SK-N-SH treated with all-trans-retinoic acid at 6 μM for 48 hours (cell line): ENCODE results near the gene BANP.

Experiments
- GLIS3 ChIP-seq: fragments of 250-450 bp; sonication (Bioruptor Pico); IDR thresholded peaks from 2 replicates; pipeline ENCODE4 v1.5.0; 2020; ENCODE audit warnings: mild to moderate bottlenecking, moderate library complexity
- ISL1 ChIP-seq: fragments of 250-450 bp; sonication (Bioruptor Pico); IDR thresholded peaks from 2 replicates; pipeline ENCODE4 v2.1.2; 2022; ENCODE audit warnings: mild to moderate bottlenecking, moderate library complexity
- OSR1 ChIP-seq: fragments of 250-450 bp; sonication (Bioruptor Pico); IDR thresholded peaks from 2 replicates; pipeline ENCODE4 v1.8.0; 2022; ENCODE audit warnings: moderate library complexity, mild to moderate bottlenecking, inconsistent platforms
- ZFP30 ChIP-seq: fragments of 450-650 bp; formaldehyde crosslinking; IDR thresholded peaks from 2 replicates; pipeline ENCODE4 v1.5.0; 2022; ENCODE audit warnings: mild to moderate bottlenecking, moderate library complexity
- ZNF565 ChIP-seq: fragments of 450-650 bp; formaldehyde crosslinking; conservative IDR thresholded peaks from 2 replicates; pipeline ENCODE4 v1.5.0; 2020; ENCODE audit warnings: low read depth, mild to moderate bottlenecking, moderate library complexity
- TF ChIP-seq, protein P1 (sequence below): fragments of 250-450 bp; sonication (Bioruptor Pico); IDR thresholded peaks from 2 replicates; pipeline ENCODE4 v1.8.0; 2021; ENCODE audit warnings: low read depth, mild to moderate bottlenecking, moderate library complexity, borderline replicate concordance
- TF ChIP-seq, protein P2 (sequence below): fragments of 250-450 bp; sonication (Bioruptor Pico); IDR thresholded peaks from 2 replicates; pipeline ENCODE4 v1.8.0; 2020; ENCODE audit warnings: mild to moderate bottlenecking, moderate library complexity, borderline replicate concordance

DNA sequence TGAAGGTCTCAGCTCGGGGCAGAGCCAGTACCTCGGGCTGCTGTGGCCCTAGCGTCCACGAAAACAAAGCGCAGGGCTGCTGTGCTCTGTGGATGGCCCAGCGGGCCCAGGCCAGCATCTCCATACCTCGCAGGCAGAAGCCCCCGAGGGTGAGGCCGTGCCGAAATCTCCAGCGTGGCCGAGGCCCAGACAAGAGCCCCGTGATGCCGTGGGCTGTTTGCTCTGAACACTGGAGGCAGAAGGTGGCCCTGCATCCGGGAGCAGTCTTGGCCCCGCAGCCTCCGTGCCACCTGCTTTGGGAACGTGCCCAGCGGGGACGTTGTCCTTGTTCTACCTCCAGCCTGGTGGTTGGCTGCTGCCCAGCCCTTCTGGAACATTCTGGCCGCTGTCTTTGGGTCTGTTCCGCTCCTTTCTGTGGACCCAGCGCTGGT lies 121.4 kb downstream of the BANP start:
- TF ChIP-seq ZNF565 (CRISPR knock-in tag) (no peak), ISL1 (CRISPR knock-in tag) (no peak), OSR1 (CRISPR knock-in tag) (no peak), ZFP30 (CRISPR knock-in tag) (no peak), GLIS3 (CRISPR knock-in tag) (no peak)
- TF ChIP-seq, protein P1, sequence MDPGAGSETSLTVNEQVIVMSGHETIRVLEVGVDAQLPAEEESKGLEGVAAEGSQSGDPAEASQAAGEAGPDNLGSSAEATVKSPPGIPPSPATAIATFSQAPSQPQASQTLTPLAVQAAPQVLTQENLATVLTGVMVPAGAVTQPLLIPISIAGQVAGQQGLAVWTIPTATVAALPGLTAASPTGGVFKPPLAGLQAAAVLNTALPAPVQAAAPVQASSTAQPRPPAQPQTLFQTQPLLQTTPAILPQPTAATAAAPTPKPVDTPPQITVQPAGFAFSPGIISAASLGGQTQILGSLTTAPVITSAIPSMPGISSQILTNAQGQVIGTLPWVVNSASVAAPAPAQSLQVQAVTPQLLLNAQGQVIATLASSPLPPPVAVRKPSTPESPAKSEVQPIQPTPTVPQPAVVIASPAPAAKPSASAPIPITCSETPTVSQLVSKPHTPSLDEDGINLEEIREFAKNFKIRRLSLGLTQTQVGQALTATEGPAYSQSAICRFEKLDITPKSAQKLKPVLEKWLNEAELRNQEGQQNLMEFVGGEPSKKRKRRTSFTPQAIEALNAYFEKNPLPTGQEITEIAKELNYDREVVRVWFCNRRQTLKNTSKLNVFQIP (CRISPR knock-in tag) = no peak
- TF ChIP-seq, protein P2, sequence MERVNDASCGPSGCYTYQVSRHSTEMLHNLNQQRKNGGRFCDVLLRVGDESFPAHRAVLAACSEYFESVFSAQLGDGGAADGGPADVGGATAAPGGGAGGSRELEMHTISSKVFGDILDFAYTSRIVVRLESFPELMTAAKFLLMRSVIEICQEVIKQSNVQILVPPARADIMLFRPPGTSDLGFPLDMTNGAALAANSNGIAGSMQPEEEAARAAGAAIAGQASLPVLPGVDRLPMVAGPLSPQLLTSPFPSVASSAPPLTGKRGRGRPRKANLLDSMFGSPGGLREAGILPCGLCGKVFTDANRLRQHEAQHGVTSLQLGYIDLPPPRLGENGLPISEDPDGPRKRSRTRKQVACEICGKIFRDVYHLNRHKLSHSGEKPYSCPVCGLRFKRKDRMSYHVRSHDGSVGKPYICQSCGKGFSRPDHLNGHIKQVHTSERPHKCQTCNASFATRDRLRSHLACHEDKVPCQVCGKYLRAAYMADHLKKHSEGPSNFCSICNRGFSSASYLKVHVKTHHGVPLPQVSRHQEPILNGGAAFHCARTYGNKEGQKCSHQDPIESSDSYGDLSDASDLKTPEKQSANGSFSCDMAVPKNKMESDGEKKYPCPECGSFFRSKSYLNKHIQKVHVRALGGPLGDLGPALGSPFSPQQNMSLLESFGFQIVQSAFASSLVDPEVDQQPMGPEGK = no peak
